Measurements from ENCODE around the gene NSMCE4A. TPM values are rescaled to one million over a fixed set of nuclear protein-coding genes. Genes with fewer than 3 reads are reported as not detected.

Gene NSMCE4A
- total and polyA plus RNA-seq, 2 of the 8 experiments (the other 6 are each of a cell fraction or from before 2014, with no cell fraction given) = 48.6 to 66.0 TPM

- CTCF ChIA-PET (ENCODE audit: partially characterized antibody) = interaction anchor here (0.7 to 1.2 kb wide), 2 partner anchors 10 to 349 kb away, joined by 3 read pairs; no protein-coding TSS in a partner anchor
- Histone ChIP-seq H2BK20ac (ENCODE audit: low read length) (no peak overlapping the region), H3K27ac (ENCODE audit: low read depth, low read length) (no peak overlapping the region), H3K4me1 (replicated peaks in 1 of 4; ENCODE audit: control insufficient read depth in 3 of 4, insufficient read depth in 4 of 4, low read length in 3 of 4) (peaks cover 1 to 8% (median 3%) of the 10 kb centered on the region in 4 experiments; a peak in 5 of 7 replicates), H3K4me3 (ENCODE audit: extremely low read depth in 1 of 4, insufficient read depth in 2 of 4, low read depth in 3 of 4, low read length in 4 of 4) (no peak overlapping the region), H3K9me3 (ENCODE audit: insufficient read depth in 2 of 2, low read depth in 1 of 2, low read length in 1 of 2) (no peaks in the 10 kb centered on the region), H2BK12ac (ENCODE audit: low read depth, low read length) (no peak overlapping the region), H3K4me2 (ENCODE audit: insufficient read depth in 1 of 2, low read depth in 2 of 2, low read length in 2 of 2) (peak overlapping the region; percentile 37 to 46; a peak in 2 of 4 replicates), H3K79me1 (ENCODE audit: low read depth, low read length) (no peaks in the 10 kb centered on the region), H3K27me3 (replicated peaks in 1 of 4; ENCODE audit: control insufficient read depth in 3 of 4, extremely low read depth in 1 of 4, insufficient read depth in 3 of 4, low read length in 3 of 4) (no peaks in the 10 kb centered on the region), H4K5ac (ENCODE audit: insufficient read length, low read depth, low read length) (no peak overlapping the region), H3K9ac (replicated peaks in 1 of 4; ENCODE audit: extremely low read depth in 1 of 4, low read depth in 3 of 4, low read length in 3 of 4) (no peak overlapping the region), H2AFZ (ENCODE audit: low read length) (peak overlapping the region; percentile 71), H3K56ac (replicated peaks; ENCODE audit: insufficient read length, low read depth, low read length) (no peak overlapping the region), H3K36me3 (ENCODE audit: control insufficient read depth in 2 of 4, insufficient read depth in 4 of 4, low read length in 3 of 4) (no peaks in the 10 kb centered on the region), H3K4ac (replicated peaks; ENCODE audit: insufficient read length, low read depth, low read length) (no peak overlapping the region), H4K91ac (replicated peaks; ENCODE audit: insufficient read length, low read length) (no peak overlapping the region), H2BK15ac (ENCODE audit: low read length) (no peak overlapping the region), H3K18ac (ENCODE audit: extremely low read depth, low read length) (no peak overlapping the region; the same call in 1 of the 2 replicates), H3K23me2 (ENCODE audit: low read depth, low read length) (no peaks in the 10 kb centered on the region), H2BK120ac (replicated peaks; ENCODE audit: low read depth, low read length) (no peak overlapping the region), H3K23ac (ENCODE audit: insufficient read length) (no peak overlapping the region), H3K79me2 (ENCODE audit: control insufficient read depth in 1 of 2, insufficient read depth in 2 of 2, low read length in 2 of 2) (no peaks in the 10 kb centered on the region), H2BK5ac (ENCODE audit: low read depth, low read length) (no peak overlapping the region), H4K8ac (ENCODE audit: extremely low read depth, insufficient read depth, low read length) (peak overlapping the region; percentile 78; the same call in 1 of the 2 replicates), H2AK5ac (ENCODE audit: low read depth, low read length) (no peak overlapping the region), H4K20me1 (replicated peaks in 1 of 2; ENCODE audit: control insufficient read depth in 1 of 2, insufficient read depth in 2 of 2, low read length in 2 of 2) (no peaks in the 10 kb centered on the region), H3K14ac (ENCODE audit: insufficient read length) (no peak overlapping the region)
- 35% methylated on average over 10 of the region's 10 CpGs; no CpG with 5 or more reads in 1 of the 2 experiments for WGBS, 2 experiments (ENCODE audit: extremely low coverage in 1 of 2, insufficient coverage in 1 of 2, insufficient read length in 1 of 2, insufficient replicate concordance in 2 of 2, low coverage in 1 of 2, low lambda C conversion rate in 2 of 2, missing lambda C conversion rate in 1 of 2)
- DNase-seq (ENCODE audit: low read depth in 1 of 2, low spot score in 2 of 2) (peak in 1 of 2 experiments; percentile 63), FAIRE-seq (no peak)
- POLR2A ChIA-PET (ENCODE audit: partially characterized antibody) = interaction anchor here (1.2 kb wide), 1 partner anchor 20 kb away, joined by 8 read pairs; the partner anchor contains the start of gene NSMCE4A
- no peak for TF ChIP-seq ATF3 (IDR thresholded peaks at IDR 0.05; ENCODE audit: insufficient read depth, low read depth, low read length)
- TF ChIP-seq CHD2 (IDR thresholded peaks at IDR 0.05; ENCODE audit: low read length) = no peak
- TF ChIP-seq SP4 (IDR thresholded peaks at IDR 0.05; ENCODE audit: low read length) = no peak
- TF ChIP-seq RXRA (IDR thresholded peaks at IDR 0.05; ENCODE audit: insufficient read depth, low read depth, low read length) = no peak
- no peak for TF ChIP-seq HDAC2 (IDR thresholded peaks at IDR 0.05; ENCODE audit: borderline replicate concordance in 1 of 2, low read depth in 2 of 2, low read length in 2 of 2)
- TF ChIP-seq ASH2L (IDR thresholded peaks at IDR 0.05; ENCODE audit: low read length) = peak; percentile 54
- TF ChIP-seq CTCF (IDR thresholded peaks at IDR 0.05; ENCODE audit: control extremely low read depth in 1 of 3, insufficient read depth in 1 of 3, low read depth in 1 of 3, low read length in 3 of 3) = peak in 1 of 3 experiments; percentile 9; a peak in 1 of 4 replicates
- TF ChIP-seq BRCA1 (IDR thresholded peaks at IDR 0.05; ENCODE audit: low read depth, low read length) = no peak
- TF ChIP-seq TEAD4 (IDR thresholded peaks at IDR 0.05; ENCODE audit: low read depth, low read length) = no peak
- no peak for TF ChIP-seq KDM4A (IDR thresholded peaks at IDR 0.05; ENCODE audit: low read depth, low read length, severe bottlenecking)
Observed at GRCh38 chr10:121994429-121994941, 19.5 kb upstream of the NSMCE4A start.

All from H1 (cell line).